NCI-H226 (cell line): Measurements from ENCODE around the gene DDX43.
"Not testable (repeated sequence)": the region's sequence is repeated elsewhere in the genome, so short reads cannot be mapped to it uniquely, and the experiment has no call there.

Source experiments
- DNase-seq: peaks from one replicate; pipeline ENCODE4 v3.0.0-alpha.2; 2015

The DDX43 gene

GRCh38 chr6:73394577-73395354 lies at the start of gene DDX43:
Gene DDX43 (plus strand): TSS chr6:73394828. CDS start chr6:73394906, 78 bp downstream.
- no peak for DNase-seq

- no peak for DNase-seq
Measured at GRCh38 chr6:73348550-73349204, 46.0 kb upstream of the DDX43 start.

GRCh38 chr6:73349311-73349710 lies 45.3 kb upstream of the DDX43 start:
- no peak for DNase-seq

- DNase-seq, result no peak
Measured at GRCh38 chr6:73353636-73354593, 40.7 kb upstream of the DDX43 start, which contains the start of gene DPPA5. Gene DPPA5 (minus strand): TSS chr6:73354276. CDS start chr6:73354225, 51 bp downstream.

- no peak for DNase-seq
Measured at GRCh38 chr6:73362358-73362757, 32.3 kb upstream of the DDX43 start, which contains the start of gene KHDC3L. Gene KHDC3L (plus strand): TSS chr6:73362658. CDS start chr6:73362730, 72 bp downstream.

GRCh38 chr6:73362869-73363536 lies 31.6 kb upstream of the DDX43 start:
- DNase-seq, result no peak

- no peak for DNase-seq
Measured at GRCh38 chr6:73363537-73363875, 31.1 kb upstream of the DDX43 start.

- no peak for DNase-seq
Measured at GRCh38 chr6:73364121-73364520, 30.5 kb upstream of the DDX43 start.

GRCh38 chr6:73364549-73364948 lies 30.1 kb upstream of the DDX43 start:
- DNase-seq, result no peak

GRCh38 chr6:73367761-73368355 lies 26.8 kb upstream of the DDX43 start:
- DNase-seq, result no peak

- no peak for DNase-seq
Measured at GRCh38 chr6:73368675-73369074, 26.0 kb upstream of the DDX43 start.

GRCh38 chr6:73369157-73369556 lies 25.5 kb upstream of the DDX43 start:
- no peak for DNase-seq

- DNase-seq, result no peak
Measured at GRCh38 chr6:73369563-73369962, 25.1 kb upstream of the DDX43 start, which contains the start of gene OOEP. Gene OOEP (minus strand): TSS chr6:73369897. CDS start chr6:73369792, 105 bp downstream.

GRCh38 chr6:73371984-73372383 lies 22.6 kb upstream of the DDX43 start:
- no peak for DNase-seq

GRCh38 chr6:73372516-73372915 lies 22.1 kb upstream of the DDX43 start:
- no peak for DNase-seq

- no peak for DNase-seq
Measured at GRCh38 chr6:73375216-73375615, 19.4 kb upstream of the DDX43 start.

GRCh38 chr6:73377225-73377624 lies 17.4 kb upstream of the DDX43 start:
- no peak for DNase-seq

GRCh38 chr6:73381531-73381930 lies 13.1 kb upstream of the DDX43 start:
- DNase-seq, result not testable (repeated sequence)

- peak; percentile 16 for DNase-seq
Measured at GRCh38 chr6:73382462-73383113, 12.0 kb upstream of the DDX43 start.

- no peak for DNase-seq
Measured at GRCh38 chr6:73388433-73388799, 6.2 kb upstream of the DDX43 start.

- DNase-seq, result peak; percentile 85
Measured at GRCh38 chr6:73388800-73389512, 5.7 kb upstream of the DDX43 start.
